B cell (primary cell): ENCODE measurements around the gene PPFIA1. TPM values are rescaled to one million over a fixed set of nuclear protein-coding genes. Genes with fewer than 3 reads are reported as not detected.

ENCODE experiments used
- ATAC-seq: fragments of 200-7000 bp; cut with Tn5 transposase; one replicate; pipeline ENCODE4 v1.10.0; 2021; ENCODE audit warnings: low read depth, mild to moderate bottlenecking, moderate number of reproducible peaks, moderate library complexity
- CTCF ChIA-PET: fragments of 350-600 bp; sonication (Branson Sonifier 250); formaldehyde crosslinking; loops from one replicate; lab custom pipeline; 2021; ENCODE audit warnings: antibody characterized with exemption, inconsistent platforms; lab: Charles Lee
- POLR2A ChIA-PET: fragments of 350-600 bp; sonication (Branson Sonifier 250); formaldehyde crosslinking; loops from one replicate; lab custom pipeline; 2021; ENCODE audit warnings: antibody characterized with exemption; lab: Charles Lee
- DNase-seq: peaks from one replicate; pipeline ENCODE4 v3.0.0; 2013
- H2AFZ ChIP-seq: 2 replicates; pipeline ENCODE4 v1.6.1; 2012; ENCODE audit warnings: mild to moderate bottlenecking, low read depth, low read length; ENCODE audit not compliant: insufficient read depth, poor library complexity, severe bottlenecking
- H3K27ac ChIP-seq, 2 donors: 1 replicate in 1 of 2; 2 replicates in 1 of 2; pipeline ENCODE4 v1.5.1; 2012 to 2013; ENCODE audit warnings: low read length in 2 of 2, mild to moderate bottlenecking in 2 of 2, moderate library complexity in 1 of 2
- H3K27me3 ChIP-seq, 4 experiments: fragments of 200-600 bp in 1 of 4; sonication (generic) in 1 of 4; replicated peaks in 1 of 4; 1 replicate in 2 of 4; 2 replicates in 2 of 4; pipeline versions ENCODE4 v1.6.1 to v1.7.0; 2013 to 2016; ENCODE audit warnings: low read length in 3 of 4, mild to moderate bottlenecking in 2 of 4, mixed read lengths in 1 of 4, moderate library complexity in 1 of 4; ENCODE audit not compliant: insufficient read depth in 4 of 4, control insufficient read depth in 3 of 4; ENCODE audit errors: control extremely low read depth in 1 of 4
- H3K36me3 ChIP-seq, 2 experiments: replicated peaks in 1 of 2; 1 replicate in 1 of 2; 2 replicates in 1 of 2; pipeline versions ENCODE4 v1.6.1 to v1.7.1; 2013; ENCODE audit warnings: low read length in 1 of 2; ENCODE audit not compliant: insufficient read depth in 2 of 2, control insufficient read depth in 1 of 2; ENCODE audit errors: control extremely low read depth in 1 of 2, extremely low read depth in 1 of 2
- H3K4me1 ChIP-seq, 2 donors: fragments of 200-600 bp in 1 of 2; sonication (generic) in 1 of 2; 1 replicate in 1 of 2; 2 replicates in 1 of 2; pipeline versions ENCODE4 v1.5.1 to v1.6.1; 2013 to 2017; ENCODE audit warnings: low read length in 2 of 2; ENCODE audit not compliant: control insufficient read depth in 2 of 2, insufficient read depth in 2 of 2
- H3K4me2 ChIP-seq: replicated peaks from 2 replicates; pipeline ENCODE3; 2012; ENCODE audit warnings: mild to moderate bottlenecking, low read depth, low read length; ENCODE audit not compliant: poor library complexity, severe bottlenecking
- H3K4me3 ChIP-seq, 5 experiments: fragments of 200-600 bp in 1 of 5; sonication (generic) in 1 of 5; 1 replicate in 3 of 5; 2 replicates in 2 of 5; pipeline versions ENCODE4 v1.5.1 to v1.7.0; 2011 to 2016; ENCODE audit warnings: low read length in 4 of 5, mild to moderate bottlenecking in 4 of 5, low read depth in 2 of 5, control low read depth in 1 of 5, moderate library complexity in 1 of 5; ENCODE audit not compliant: insufficient read depth in 1 of 5; ENCODE audit errors: control extremely low read depth in 1 of 5, extremely low read depth in 1 of 5
- H3K79me2 ChIP-seq: fragments of 200-600 bp; sonication (generic); one replicate; pipeline ENCODE4 v1.6.0; 2016; ENCODE audit warnings: low read length; ENCODE audit not compliant: control insufficient read depth, insufficient read depth
- H3K9ac ChIP-seq: fragments of 200-600 bp; sonication (generic); 2 replicates; pipeline ENCODE4 v1.6.1; 2017; ENCODE audit warnings: mild to moderate bottlenecking, low read length, moderate library complexity
- H3K9me3 ChIP-seq, 3 donors: one replicate each; pipeline versions ENCODE4 v1.6.1 to v1.7.1; 2013; ENCODE audit warnings: low read length in 2 of 3; ENCODE audit not compliant: control insufficient read depth in 2 of 3, insufficient read depth in 1 of 3; ENCODE audit errors: control extremely low read depth in 1 of 3
- H4K20me1 ChIP-seq: 2 replicates; pipeline ENCODE4 v1.6.0; 2012; ENCODE audit warnings: mild to moderate bottlenecking, low read length; ENCODE audit not compliant: insufficient read depth, control insufficient read depth, poor library complexity, severe bottlenecking
- H3K27ac Mint-ChIP-seq: one replicate; pipeline ENCODE4 v1.8.0; 2021; ENCODE audit warnings: mixed read lengths
- H3K27me3 Mint-ChIP-seq: one replicate; pipeline ENCODE4 v1.8.0; 2021; ENCODE audit warnings: mixed read lengths
- H3K4me1 Mint-ChIP-seq: one replicate; pipeline ENCODE4 v1.8.0; 2021; ENCODE audit warnings: mixed read lengths
- H3K4me3 Mint-ChIP-seq: one replicate; pipeline ENCODE4 v1.8.0; 2021; ENCODE audit warnings: mixed read lengths
- H3K9me3 Mint-ChIP-seq: one replicate; pipeline ENCODE4 v1.8.0; 2022; ENCODE audit warnings: mixed read lengths; ENCODE audit not compliant: insufficient read depth
- CTCF ChIP-seq: fragments of 200-600 bp; IDR thresholded peaks from one replicate; pipeline ENCODE4 v1.8.0; 2022; ENCODE audit warnings: antibody characterized with exemption, mild to moderate bottlenecking
- EZH2 ChIP-seq: IDR thresholded peaks from 2 replicates; pipeline ENCODE4 v1.6.1; 2012; ENCODE audit warnings: borderline replicate concordance, low read depth, mild to moderate bottlenecking, moderate library complexity, low read length; ENCODE audit not compliant: insufficient read depth, poor library complexity, severe bottlenecking
- WGBS: methylation state at CpG from one replicate; pipeline ENCODE4 v1.1.5; 2013; ENCODE audit warnings: missing lambda C conversion rate; ENCODE audit not compliant: insufficient coverage; 5-methylcytosine and 5-hydroxymethylcytosine counted together
- intact Hi-C: fragments of 100-400 bp; cut with micrococcal nuclease; formaldehyde crosslinking; loops from one replicate; pipeline ENCODE4 v1.10.0; 2022
- polyA plus RNA-seq: library from polyadenylated mRNA; depleted of rRNA; stranded (reverse); fragments of >200 nt; gene quantifications from 2 replicates; pipeline ENCODE4 v1.2.3, GENCODE V29; 2012
- total RNA-seq, 2 donors: library from RNA; stranded (reverse); fragments of 120-200 nt in 1 of 2; gene quantifications; 1 replicate in 1 of 2; 2 replicates in 1 of 2; pipeline versions ENCODE4 v1.2.3 to v1.2.4, GENCODE V29; 2013 to 2022

Gene PPFIA1
- total and polyA plus RNA-seq, 2 donors (not counting 1 experiment from before 2014, with no cell fraction given) = 21.8 to 70.4 TPM

- Histone ChIP-seq H3K9ac (no peak overlapping the region), H3K4me2 (no peak overlapping the region), H3K27me3 (peaks cover 0 to 27% (median 8%) of the 10 kb centered on the region in 4 experiments), H3K36me3 (no peaks in the 10 kb centered on the region), H3K4me1 (peaks cover 17 to 20% of the 10 kb centered on the region in 2 donors), H4K20me1 (peaks cover 17% of the 10 kb centered on the region), H3K79me2 (no peaks in the 10 kb centered on the region), H3K9me3 (peaks cover 0 to 24% (median 0%) of the 10 kb centered on the region in 3 donors), H3K4me3 (no peak overlapping the region), H2AFZ (no peak overlapping the region), H3K27ac (no peak overlapping the region)
- WGBS = no CpG with 5 or more reads among the region's 1 CpG
- ATAC-seq = no peak
- Mint-ChIP-seq H3K27ac (no peak overlapping the region), H3K9me3 (no peaks in the 10 kb centered on the region), H3K4me1 (peaks cover 19% of the 10 kb centered on the region), H3K27me3 (peaks cover 13% of the 10 kb centered on the region), H3K4me3 (no peak overlapping the region)
- POLR2A ChIA-PET = no interaction called here
- DNase-seq = no peak
- CTCF ChIA-PET = no interaction called here
- TF ChIP-seq EZH2 = no peak
- no peak for TF ChIP-seq CTCF
- intact Hi-C loops = no loop called here
Observed at GRCh38 chr11:70402685-70403084, 132.2 kb downstream of the PPFIA1 start.

- ATAC-seq = no peak
- 100% methylated on average over 8 of the region's 11 CpGs for WGBS
- TF ChIP-seq CTCF (no peak), EZH2 (no peak)
- DNase-seq = no peak
- peaks cover 11% of the 10 kb centered on the region for H3K4me1 Mint-ChIP-seq
- Histone ChIP-seq H3K27me3 (peaks cover 0 to 22% (median 7%) of the 10 kb centered on the region in 4 experiments), H3K79me2 (no peaks in the 10 kb centered on the region), H3K4me3 (no peak overlapping the region), H3K4me2 (no peak overlapping the region), H3K4me1 (peaks cover 5 to 6% of the 10 kb centered on the region in 2 donors), H2AFZ (no peak overlapping the region), H3K9ac (no peak overlapping the region), H3K9me3 (peaks cover 0 to 21% (median 0%) of the 10 kb centered on the region in 3 donors), H3K27ac (no peak overlapping the region), H4K20me1 (peaks cover 2% of the 10 kb centered on the region), H3K36me3 (no peaks in the 10 kb centered on the region)
- H3K4me3 Mint-ChIP-seq = no peak overlapping the region
- peaks cover 12% of the 10 kb centered on the region for H3K27me3 Mint-ChIP-seq
- H3K9me3 Mint-ChIP-seq = no peaks in the 10 kb centered on the region
- intact Hi-C loops = no loop called here
- ChIA-PET POLR2A (no interaction called here), CTCF (no interaction called here)
- H3K27ac Mint-ChIP-seq = peak overlapping the region; percentile 38
Observed at GRCh38 chr11:70404244-70404643, 133.8 kb downstream of the PPFIA1 start.
